ENCODE results near the gene SLC25A3.
"Not testable (repeated sequence)": the region's sequence is repeated elsewhere in the genome, so short reads cannot be mapped to it uniquely, and the experiment has no call there.

Gene SLC25A3
- total RNA-seq, result 345 to 455 reads per million in 2 donors

GRCh38 chr12:98593351-98594049 is at the start of gene SLC25A3:
Gene SLC25A3 (plus strand): TSS chr12:98593686. CDS start chr12:98593979, 293 bp downstream.
- peak; percentile 94 for DNase-seq

DNA sequence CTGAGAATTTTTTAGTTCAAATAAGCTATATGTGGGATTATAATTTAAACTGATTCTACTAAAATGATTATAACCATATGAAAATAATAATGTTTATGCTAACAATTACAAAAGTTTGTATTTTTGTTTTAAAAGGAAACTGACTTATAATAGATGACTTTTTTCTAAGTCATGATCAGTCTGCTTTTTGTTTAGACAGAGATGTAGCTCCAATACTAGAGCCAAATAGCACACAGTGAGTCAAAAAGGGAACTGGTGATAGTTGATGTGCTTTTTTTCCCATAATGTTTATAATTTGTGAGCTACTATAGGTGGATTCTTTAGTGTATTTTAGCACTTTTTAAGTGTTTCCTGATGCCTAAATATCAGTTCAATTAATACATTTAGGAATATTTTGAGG is 49.8 kb upstream of the SLC25A3 start:
- no peak for DNase-seq

DNA sequence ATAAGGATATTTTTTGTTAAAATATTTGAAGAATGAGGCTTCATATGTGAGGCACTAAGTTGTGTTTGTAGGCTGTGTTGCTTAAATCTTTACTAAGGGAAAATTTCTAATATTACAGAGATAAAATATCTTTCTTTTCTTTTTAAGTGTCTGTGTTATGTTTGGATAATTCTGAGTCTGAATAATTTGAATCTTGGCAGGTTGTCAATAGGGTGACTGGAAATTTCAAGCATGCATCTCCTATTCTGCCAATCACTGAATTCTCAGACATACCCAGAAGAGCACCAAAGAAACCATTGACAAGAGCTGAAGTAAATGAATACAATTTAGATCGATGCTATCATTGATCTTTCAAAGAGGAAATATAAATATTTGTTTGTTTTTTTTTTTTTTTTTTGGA is 48.7 kb upstream of the SLC25A3 start:
- DNase-seq, result no peak

DNA sequence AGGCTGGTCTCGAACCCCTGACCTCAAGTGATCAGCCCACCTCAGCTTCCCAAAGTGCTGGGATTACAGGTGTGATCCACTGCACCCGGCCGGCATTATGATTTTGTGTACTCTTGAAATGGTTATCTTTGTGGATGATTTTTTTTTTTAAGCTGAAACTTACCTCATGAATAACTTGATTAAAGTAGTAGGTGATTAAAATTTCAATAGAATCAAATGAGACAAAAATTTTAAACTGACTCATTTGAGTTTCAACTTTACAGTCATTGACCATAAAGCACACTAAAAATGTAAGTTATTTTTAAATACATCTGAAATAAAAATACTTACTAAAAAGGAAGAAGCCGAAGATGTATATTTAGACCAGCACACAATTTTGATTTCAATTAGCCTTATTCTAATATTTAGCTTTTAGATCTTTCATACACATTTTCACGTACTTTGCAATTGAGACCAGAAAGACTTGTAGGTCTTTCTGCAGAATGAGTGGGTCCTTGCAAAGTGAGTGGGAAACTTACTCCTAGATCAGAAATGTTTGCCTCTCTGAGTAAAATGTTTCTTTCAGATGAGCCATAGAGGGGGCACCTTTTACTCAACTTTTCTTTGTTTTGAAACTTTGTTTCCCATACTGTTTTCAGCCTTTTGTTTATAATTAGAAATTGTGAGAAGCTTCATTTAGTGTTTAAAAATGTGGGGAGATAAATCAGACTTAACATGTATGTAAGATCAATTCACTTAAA is 43.9 kb upstream of the SLC25A3 start:
- no peak for DNase-seq

DNA sequence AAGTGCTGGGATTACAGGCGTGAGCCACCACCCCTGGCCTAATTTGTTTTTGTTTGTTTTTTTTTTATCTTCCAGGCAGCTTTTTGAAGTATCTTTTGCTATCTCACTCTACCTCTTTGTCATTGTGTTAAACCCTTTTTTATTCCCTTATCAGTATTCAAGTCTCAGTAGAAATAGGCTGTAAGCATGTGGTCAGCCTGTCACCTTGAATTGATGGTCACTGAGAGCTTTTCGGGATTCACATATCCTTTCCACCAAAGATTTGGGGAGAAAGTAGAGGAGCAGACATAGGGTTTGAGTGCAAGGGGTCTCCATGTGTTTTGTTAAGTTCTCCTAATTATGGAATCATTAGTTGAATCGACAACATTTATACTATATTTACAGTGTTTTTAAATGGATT is 41.7 kb upstream of the SLC25A3 start:
- DNase-seq, result no peak

GRCh38 chr12:98558097-98558496 is 35.4 kb upstream of the SLC25A3 start:
- not testable (repeated sequence) for DNase-seq

DNA sequence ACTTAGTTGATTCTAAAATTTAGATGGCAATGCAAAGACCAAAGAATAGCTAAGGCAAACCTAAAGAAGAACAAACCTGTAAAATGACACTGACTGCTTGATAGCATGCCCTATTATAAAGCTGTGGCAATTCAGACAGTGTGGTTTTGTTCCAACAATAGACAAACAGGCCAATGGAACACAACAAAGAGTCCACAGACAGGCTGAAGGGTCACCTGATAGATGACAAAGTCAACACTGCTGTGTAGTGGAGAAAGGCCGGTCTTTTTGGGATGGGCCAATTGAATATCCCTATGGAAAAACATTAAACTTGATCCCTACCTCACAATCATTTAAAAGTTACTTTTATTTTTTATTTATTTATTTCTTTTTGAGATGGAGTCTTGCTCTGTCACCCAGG is 33.8 kb upstream of the SLC25A3 start:
- no peak for DNase-seq

DNA sequence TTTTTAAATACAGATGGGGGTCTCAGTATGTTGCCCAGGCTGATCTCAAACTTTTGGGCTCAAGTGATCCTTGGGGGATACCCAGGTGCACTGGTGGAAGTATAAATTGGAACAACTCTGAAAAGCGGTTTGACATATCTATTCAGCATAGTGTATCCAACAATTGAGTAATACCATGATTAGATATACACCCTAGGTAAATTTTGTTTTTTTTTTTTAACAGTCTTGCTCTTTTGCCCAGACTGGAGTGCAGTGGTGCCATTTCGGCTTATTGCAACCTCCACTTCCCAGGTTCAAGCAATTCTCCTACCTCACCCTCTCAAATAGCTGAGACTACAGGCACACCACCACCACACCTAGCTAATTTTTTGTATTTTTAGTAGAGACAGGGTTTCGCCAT is 31.6 kb upstream of the SLC25A3 start:
- DNase-seq, result no peak

GRCh38 chr12:98572010-98572409 is 21.5 kb upstream of the SLC25A3 start:
- no peak for DNase-seq

DNA sequence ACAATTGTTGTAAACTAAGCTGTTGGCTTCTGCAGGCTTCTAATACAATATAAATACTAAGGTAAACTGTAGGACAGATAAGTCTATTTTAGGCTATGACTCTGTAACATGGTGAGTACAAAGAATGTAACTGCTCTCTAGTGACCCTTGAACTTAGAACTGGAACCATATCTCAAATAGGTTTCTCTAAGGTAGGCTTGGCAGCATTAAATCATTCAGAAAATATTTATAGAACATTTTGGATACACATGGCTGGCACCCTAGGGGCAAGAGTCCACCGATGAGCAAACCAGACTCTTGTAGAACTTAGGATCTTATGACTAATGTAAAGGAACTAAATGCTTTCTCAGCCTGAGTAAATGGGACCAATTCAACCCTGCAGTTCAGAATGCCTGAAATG is 19.4 kb upstream of the SLC25A3 start:
- DNase-seq, result no peak

DNA sequence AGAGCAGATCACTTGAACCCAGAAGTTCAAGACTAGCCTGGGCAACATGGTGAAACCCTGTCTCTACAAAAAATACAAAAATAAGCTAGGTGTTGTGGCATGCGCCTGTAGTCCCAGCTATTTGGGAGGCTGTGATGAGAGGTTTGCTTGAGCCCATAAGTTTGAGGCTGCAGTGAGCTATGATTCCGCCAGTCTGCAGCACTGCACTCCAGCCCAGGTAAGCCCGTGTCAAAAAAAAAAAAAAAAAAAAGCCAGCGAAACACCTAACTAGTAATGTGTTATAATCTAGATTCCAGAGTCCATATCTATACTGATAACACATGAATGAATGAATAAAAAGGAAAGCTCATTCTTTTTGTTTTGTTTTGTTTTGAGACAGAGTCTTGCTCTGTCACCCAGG is 18.5 kb upstream of the SLC25A3 start:
- no peak for DNase-seq

GRCh38 chr12:98576795-98577194 is 16.7 kb upstream of the SLC25A3 start:
- not testable (repeated sequence) for DNase-seq

DNA sequence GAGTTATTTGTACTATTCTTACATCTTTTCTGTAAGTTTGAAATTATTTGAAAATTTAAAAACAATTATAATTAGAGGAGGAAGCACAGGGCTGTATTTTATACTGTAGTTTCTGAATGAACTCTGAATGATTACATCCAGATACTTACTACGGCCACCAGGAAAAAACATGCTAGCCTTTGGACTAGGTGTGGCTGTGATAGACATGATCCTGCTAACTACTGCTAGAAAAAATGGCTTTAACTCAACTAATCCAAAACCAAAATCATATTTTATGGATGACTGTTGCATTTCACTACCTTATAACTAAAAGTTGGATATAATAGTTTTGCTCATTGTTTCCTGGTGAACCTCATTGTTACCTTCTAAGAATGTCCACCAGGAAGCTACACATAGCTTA is 15.1 kb upstream of the SLC25A3 start:
- no peak for DNase-seq

DNA sequence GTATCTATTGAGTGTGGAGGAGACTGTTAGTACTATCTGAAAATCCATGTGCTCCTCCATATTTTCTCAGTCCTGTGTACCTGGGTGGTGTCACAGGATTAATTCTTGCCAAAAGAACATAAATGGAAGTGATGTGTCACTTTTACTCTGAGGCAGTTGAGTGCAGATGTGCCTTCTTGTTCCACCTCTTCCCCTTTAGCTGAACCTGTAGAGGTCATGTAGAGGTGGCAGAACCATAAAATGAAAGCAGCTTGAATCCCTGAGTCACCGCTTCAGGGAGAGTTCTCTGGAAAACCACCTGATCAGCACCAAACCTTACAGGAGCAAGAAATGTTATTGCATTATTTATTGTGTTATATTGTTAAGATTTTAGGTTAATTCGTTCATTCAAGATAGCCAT is 14.7 kb upstream of the SLC25A3 start:
- no peak for DNase-seq

DNA sequence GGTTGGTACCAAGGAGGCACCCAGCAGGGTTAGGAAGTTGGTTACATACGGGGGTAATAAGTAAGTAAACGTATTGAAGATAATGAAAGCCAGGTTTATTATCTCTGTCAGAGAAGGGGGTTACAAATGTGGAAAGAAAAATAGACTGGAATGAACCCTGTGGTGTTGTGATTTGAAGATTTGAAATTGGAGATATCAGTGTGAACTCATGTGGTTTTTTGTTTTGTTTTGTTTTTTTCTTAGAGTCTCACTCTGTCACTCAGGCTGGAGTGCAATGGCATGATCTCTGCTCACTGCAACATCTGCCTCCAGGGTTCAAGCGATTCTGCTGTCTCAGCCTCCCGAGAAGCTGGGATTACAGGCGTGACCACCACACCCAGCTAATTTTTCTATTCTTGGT is 14.1 kb upstream of the SLC25A3 start:
- no peak for DNase-seq

DNA sequence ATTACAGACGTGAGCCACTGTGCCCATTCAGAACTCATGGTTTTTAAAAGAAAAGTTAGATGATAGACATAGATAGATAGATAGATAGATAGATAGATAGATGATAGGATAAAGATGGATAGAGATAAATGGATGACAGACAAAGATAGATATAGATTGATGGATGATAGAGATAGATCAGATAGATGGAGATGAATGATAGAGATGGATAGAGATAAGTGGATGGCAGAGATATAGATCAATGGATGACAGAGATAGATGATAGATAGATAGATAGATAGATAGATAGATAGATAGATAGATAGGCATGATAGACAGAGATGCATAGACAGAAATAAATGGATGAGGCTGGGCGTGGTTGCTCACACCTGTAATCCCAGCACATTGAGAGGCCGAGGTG is 13.7 kb upstream of the SLC25A3 start:
- no peak for DNase-seq

DNA sequence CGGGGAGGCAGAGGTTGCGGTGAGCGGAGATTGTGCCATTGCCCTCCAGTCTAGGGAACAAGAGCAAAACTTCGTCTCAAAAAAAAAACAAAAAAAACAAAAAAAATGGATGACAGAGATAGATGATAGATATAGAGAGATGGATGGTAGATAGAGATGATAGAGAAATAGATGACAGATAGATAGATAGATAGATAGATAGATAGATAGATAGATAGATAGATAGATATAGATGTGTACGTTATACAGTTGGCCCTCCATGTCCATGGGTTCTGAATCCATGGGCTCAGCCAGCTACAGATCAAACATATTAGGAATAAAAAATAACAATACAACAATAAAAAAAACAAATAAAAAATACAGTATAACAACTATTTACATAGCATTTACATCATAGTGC is 12.8 kb upstream of the SLC25A3 start:
- no peak for DNase-seq

DNA sequence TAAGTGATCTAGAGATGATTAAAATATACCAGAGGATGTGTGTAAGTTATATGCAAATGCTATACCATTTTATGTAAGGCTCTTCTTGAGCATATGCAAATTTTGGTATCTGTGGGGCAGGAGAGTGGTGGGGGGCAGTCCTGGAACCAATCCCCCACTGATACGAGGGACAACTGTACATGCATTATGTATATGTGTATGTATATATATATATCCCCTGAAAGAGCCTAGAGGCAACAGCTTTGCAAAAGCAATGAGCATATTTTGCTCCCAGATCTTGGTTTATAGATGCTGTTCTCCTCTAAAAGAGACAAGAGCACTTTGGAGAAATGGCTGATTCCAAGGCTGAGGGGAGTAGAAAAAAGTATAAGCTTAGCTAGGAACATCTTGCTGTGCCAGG is 12.4 kb upstream of the SLC25A3 start:
- DNase-seq, result no peak

DNA sequence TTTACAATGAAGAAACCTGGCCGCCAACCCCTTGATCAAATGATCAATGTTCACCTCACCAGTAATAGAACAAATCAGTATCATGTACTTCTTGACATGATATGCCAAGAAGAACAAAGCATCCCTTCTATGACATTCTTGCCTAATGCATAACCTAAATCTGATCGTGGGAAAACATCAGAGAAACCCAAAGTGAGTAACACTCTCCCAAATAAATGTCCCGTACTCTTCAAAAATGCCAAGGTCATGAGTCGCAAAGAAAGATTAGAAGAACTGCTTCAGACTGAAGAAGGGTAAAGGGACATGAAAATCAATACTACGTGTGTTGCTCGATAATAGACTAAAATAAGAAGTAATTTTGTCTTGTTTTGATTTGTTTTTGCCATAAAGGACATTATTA is 11.4 kb upstream of the SLC25A3 start:
- DNase-seq, result no peak

- DNase-seq, result no peak
Observed at GRCh38 chr12:98587084-98587483, 6.4 kb upstream of the SLC25A3 start.

GRCh38 chr12:98591209-98591608 is 2.3 kb upstream of the SLC25A3 start:
- no peak for DNase-seq

- no peak for DNase-seq
Observed at GRCh38 chr12:98592825-98593322, 612 bp upstream of the SLC25A3 start.

- DNase-seq, result peak; percentile 15
Observed at GRCh38 chr12:98594050-98594835, 757 bp downstream of the SLC25A3 start.

All from T-helper 9 cell (primary cell).